Fibroblast of the aortic adventitia (primary cell): ENCODE measurements around the gene PPP1R14B. TPM values are rescaled to one million over a fixed set of nuclear protein-coding genes. Genes with fewer than 3 reads are reported as not detected.

Experiments used
- DNase-seq: peaks from one replicate; pipeline ENCODE4 v3.0.0-alpha.2; 2010; ENCODE audit warnings: low read depth
- H3K4me3 ChIP-seq: 2 replicates; pipeline ENCODE4 v1.5.1; 2011; ENCODE audit warnings: low read depth, mild to moderate bottlenecking, control low read depth, low read length, moderate library complexity
- CTCF ChIP-seq: IDR thresholded peaks from 2 replicates; pipeline ENCODE4 v1.5.1; 2011; ENCODE audit warnings: mild to moderate bottlenecking, low read length, control low read depth, inconsistent platforms; ENCODE audit not compliant: insufficient read depth
- total RNA-seq: library from RNA; depleted of rRNA; stranded (reverse); fragments of >200 nt; gene quantifications from 2 replicates; pipeline ENCODE4 v1.2.3, GENCODE V29; 2012; ENCODE audit warnings: low replicate concordance

The PPP1R14B gene
- total RNA-seq, 1 donor = 264 TPM

GRCh38 chr11:64268025-64268892 lies 21.5 kb upstream of the PPP1R14B start:
- DNase-seq = peak; percentile 86
- TF ChIP-seq CTCF = peak; percentile 18
- peak overlapping the region; percentile 70 for H3K4me3 ChIP-seq

- no peak overlapping the region for H3K4me3 ChIP-seq
- no peak for TF ChIP-seq CTCF
- peak; percentile 39 for DNase-seq
Measured at GRCh38 chr11:64267207-64267945, 20.6 kb upstream of the PPP1R14B start.

GRCh38 chr11:64266339-64266738 lies 19.6 kb upstream of the PPP1R14B start:
- H3K4me3 ChIP-seq = no peak overlapping the region
- DNase-seq = no peak
- no peak for TF ChIP-seq CTCF

GRCh38 chr11:64265176-64266160 lies 18.7 kb upstream of the PPP1R14B start:
- H3K4me3 ChIP-seq = no peak overlapping the region
- no peak for DNase-seq
- TF ChIP-seq CTCF = no peak

GRCh38 chr11:64264371-64264852 lies 17.7 kb upstream of the PPP1R14B start:
- no peak overlapping the region for H3K4me3 ChIP-seq
- DNase-seq = no peak
- TF ChIP-seq CTCF = no peak

- H3K4me3 ChIP-seq = no peak overlapping the region
- TF ChIP-seq CTCF = no peak
- DNase-seq = no peak
Measured at GRCh38 chr11:64263947-64264317, 17.2 kb upstream of the PPP1R14B start.
